NCI-H128 (cell line): ENCODE results near the gene ZNF71.
"Not testable (repeated sequence)": the region's sequence is repeated elsewhere in the genome, so short reads cannot be mapped to it uniquely, and the experiment has no call there.

Experiments used
- DNase-seq: peaks from one replicate; lab custom pipeline; 2025; ENCODE audit not compliant: unreplicated experiment; lab: John Stamatoyannopoulos, UW

The ZNF71 gene

DNA sequence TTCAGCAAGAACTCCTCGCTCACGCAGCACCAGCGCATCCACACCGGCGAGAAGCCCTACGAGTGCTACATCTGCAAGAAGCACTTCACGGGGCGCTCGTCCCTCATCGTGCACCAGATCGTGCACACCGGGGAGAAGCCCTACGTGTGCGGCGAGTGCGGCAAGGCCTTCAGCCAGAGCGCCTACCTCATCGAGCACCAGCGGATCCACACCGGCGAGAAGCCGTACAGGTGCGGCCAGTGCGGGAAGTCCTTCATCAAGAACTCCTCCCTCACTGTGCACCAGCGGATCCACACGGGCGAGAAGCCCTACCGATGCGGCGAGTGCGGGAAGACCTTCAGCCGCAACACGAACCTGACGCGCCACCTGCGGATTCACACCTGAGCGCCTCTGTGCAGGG, 27.3 kb downstream of the ZNF71 start:
- no peak for DNase-seq

DNA sequence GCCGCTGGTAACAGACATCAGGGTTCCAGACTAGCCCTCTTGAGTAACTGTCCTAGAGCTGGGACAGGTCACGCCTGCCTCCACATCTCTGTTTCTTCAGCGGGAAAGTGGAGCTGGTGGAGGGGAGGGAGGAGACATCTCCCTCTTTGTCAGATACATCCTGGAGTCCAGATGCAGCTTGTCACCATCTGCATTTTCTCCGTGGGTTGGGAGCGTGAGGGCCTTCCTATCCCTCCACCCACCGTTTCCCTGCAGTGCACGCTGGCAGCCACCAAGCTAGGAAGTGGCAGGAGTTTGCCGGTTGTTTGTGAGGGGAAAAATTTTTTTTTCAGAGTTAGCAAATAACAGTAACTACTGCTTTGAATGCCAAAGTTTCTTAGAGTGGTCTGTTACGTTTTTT, 27.9 kb downstream of the ZNF71 start:
- no peak for DNase-seq

DNA sequence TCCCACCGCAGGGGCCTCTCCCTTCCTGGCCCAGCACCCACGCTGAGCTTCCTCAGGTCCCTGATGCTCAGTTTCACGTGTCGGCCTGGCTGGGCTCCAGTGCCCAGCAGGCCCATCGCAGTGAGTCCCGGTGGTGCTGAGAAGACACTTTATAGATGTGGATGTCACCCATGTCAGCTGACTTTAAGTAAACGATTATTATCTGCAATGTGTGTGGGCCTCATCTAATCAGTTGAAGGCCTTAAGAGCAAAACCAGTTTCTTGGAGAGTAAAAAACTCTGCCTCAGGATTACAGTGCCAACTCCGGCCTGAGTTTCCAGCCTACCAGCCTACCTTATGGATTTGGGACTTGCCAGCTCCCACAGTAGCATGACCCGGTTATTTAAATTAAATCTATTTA, 30.6 kb downstream of the ZNF71 start:
- DNase-seq: no peak

GRCh38 chr19:56633021-56633420, 37.9 kb downstream of the ZNF71 start:
- DNase-seq: no peak

- no peak for DNase-seq
These were observed 43.0 kb downstream of the ZNF71 start for GRCh38 chr19:56637976-56638555.

GRCh38 chr19:56639217-56639616, 44.1 kb downstream of the ZNF71 start:
- no peak for DNase-seq

DNA sequence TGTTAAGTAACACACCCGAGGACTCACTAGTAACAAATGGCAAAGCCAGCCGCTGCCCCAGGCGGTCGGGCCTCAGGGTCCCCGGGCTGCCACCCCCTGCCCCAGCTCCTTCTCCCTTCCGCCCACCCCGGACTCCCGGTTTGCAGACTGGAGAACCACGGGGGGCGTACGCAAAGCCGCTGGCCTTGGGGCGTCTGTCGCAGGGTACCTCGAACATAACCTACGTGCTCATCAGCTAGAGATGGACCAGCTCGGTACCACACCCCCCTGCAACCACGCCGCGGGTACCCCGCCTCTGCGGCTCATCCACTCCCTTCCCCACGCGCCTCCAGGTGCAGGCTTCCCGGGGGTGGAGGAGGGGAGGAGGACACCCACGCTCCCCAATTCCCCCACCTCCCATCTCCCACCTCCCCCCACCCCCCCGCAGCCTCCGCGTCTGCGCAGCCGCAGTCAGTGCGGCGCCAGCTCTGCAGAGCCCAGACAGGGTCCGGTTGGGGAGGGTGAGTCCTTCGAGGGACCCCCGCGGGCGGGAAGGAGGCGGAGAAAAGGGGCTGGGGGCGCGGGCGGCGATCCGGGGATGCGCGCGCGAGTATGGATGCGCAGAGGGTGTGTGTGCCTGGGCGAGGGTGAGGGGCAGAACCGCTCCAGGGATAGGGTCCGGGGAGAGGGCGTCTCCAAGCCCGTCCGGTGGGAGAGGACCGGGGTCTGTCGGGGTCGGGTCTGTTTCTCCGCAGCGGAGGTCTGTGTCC, 47.8 kb downstream of the ZNF71 start, which contains the start of gene SMIM17:
TSS of gene SMIM17 (plus strand) at position 449 of the 749 bp plus-strand sequence. CDS start 2,509 bp downstream, outside the sequence.
- DNase-seq: no peak

DNA sequence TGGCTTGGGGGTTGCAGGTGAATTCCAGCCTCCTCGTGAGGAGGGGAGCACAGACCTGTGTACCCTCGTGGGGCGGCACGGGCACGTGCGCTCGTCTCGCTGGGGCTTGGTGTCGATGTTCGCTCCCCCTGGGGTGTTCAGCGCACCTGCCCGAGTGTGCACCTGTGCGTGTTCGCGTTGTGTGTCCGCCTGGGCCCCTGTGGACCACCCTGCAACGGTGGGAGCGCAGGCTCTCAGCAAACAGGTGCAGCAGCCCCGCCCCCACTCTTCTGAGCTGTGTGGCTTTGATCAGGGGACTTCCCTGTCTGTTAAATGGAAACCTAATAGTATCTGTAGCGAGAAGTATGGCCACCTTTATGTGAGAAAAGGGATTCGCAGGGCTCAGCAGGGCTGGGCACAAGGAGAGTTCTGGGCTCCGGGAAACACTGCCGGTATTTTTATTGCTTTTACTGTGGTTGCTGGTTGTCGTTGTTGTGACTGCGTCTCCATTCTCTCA, 48.4 kb downstream of the ZNF71 start:
- no peak for DNase-seq

- no peak for DNase-seq
These were observed 59.0 kb downstream of the ZNF71 start for GRCh38 chr19:56654151-56654550.

GRCh38 chr19:56660381-56661107, 65.4 kb downstream of the ZNF71 start:
- DNase-seq: no peak

- no peak for DNase-seq
These were observed 66.1 kb downstream of the ZNF71 start for GRCh38 chr19:56661248-56661647.

DNA sequence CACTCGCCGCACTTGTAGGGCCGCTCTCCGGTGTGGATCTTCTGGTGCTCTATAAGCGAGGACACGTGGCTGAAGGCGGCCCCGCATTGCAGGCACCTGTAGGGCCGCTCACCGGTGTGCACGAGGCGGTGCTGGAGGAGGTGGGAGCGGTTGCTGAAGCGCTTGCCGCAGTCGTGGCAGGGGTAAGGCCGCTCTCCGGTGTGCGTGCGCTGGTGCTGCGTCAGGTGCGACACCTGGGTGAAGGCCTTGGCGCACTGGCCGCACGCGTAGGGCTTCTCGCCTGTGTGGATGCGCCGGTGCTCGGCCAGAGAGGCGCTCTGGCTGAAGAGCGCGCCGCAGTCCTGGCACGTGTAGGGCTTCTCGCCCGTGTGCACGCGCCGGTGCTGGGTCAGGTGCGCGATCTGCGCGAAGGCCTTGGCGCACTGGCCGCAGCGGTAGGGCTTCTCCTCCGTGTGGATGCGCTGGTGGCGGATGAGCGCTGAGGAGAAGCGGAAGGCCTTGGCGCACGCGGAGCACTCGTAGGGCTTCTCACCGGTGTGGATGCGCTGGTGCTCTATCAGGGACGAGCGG, 68.9 kb downstream of the ZNF71 start:
- DNase-seq: no peak

DNA sequence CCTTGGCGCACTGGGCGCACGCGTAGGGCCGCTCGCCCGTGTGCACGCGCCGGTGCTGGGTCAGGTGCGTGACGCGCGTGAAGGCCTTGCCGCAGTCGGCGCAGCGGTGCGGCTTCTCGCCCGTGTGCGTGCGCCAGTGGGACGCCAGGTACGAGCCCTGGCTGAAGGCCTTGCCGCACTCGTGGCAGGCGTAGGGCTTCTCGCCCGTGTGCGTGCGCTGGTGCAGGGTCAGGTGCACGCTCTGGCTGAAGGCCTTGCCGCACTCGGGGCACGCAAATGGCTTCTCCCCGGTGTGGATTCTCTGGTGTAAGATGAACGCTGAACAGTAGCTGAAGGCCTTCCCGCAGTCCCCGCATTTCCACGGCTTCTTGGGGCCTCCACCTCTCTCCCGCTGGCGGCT, 69.4 kb downstream of the ZNF71 start:
- no peak for DNase-seq

- DNase-seq: no peak
These were observed 72.3 kb downstream of the ZNF71 start for GRCh38 chr19:56667311-56667870.

GRCh38 chr19:56668676-56669075, 73.6 kb downstream of the ZNF71 start:
- DNase-seq: no peak

- DNase-seq: no peak
These were observed 75.4 kb downstream of the ZNF71 start for GRCh38 chr19:56670401-56670960.

DNA sequence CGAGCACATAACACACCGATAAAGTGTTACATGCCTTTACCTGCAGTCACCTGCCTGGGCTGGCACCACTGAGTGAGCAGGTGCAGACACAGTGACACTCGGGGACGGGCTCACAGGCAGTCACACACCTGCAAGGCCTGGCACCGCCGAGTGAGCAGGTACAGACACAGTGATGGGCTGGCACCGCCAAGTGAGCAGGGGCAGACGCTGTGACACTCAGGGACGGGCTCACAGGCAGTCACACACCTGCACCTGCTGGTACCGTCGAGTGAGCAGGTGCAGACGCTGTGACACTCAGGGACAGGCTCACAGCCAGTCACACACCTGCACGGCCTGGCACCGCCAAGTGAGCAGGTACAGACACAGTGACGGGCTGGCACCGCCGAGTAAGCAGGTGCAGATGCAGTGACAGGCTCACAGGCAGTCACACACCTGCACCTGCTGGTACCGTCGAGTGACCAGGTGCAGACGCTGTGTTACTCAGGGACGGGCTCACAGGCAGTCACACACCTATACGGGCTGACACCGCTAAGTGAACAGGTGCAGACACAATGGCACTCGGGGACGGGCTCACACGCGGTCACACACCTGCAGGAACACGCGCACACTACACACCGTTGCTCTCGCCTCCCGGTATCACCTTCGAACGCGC, 76.0 kb downstream of the ZNF71 start:
- DNase-seq: no peak

DNA sequence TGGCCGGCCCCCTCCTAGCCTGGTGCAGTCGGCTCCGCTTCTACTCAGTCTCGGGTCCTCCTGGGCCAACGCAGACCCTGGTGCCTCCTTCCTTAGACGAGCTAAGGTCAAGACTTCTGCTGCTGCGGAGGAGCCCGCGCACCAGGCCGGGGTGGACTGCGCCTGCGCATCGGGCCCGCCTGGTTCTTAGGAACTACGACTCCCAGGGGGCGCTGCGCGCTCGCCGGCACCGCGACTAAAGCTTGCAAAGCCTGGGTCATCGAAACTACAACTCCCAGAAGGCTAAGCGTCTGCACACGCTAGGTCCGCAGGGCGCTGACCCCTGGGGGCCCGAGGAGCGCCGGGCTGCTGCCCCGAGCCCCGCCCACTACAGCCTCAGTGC, 76.5 kb downstream of the ZNF71 start, which contains the start of gene ZNF835:
TSS of gene ZNF835 (minus strand) at position 145 of the 382 bp plus-strand sequence. CDS start 6,559 bp downstream, outside the sequence.
- DNase-seq: no peak

GRCh38 chr19:56672610-56673009, 77.5 kb downstream of the ZNF71 start:
- DNase-seq: not testable (repeated sequence)
